ENCODE measurements around the gene DYRK4. TPM values are rescaled to one million over a fixed set of nuclear protein-coding genes. Genes with fewer than 3 reads are reported as not detected.

Gene DYRK4
- total RNA-seq, 1 experiment from 2014 or later: 27.1 TPM

DNA sequence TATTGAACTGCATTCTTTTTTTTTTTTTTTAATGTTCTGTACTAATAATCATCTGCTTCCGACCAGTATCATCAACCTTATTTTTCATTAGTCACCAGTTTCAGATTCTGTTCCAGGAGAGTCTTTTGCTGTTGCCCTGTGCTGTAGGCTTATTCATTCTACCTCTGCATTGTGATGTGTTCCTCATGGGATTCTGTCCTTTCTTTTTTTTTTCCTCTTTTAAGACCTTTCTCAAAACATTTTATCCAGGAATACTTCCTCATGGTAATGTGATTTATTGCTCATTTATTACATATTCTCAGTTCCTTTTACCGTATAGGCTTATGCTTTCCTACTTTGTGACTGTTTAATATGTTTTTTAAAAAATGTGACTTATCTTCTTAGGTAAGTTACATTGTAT, 91.7 kb downstream of the DYRK4 start:
- Histone ChIP-seq H3K4me2 (ENCODE audit: low read length) (no peak overlapping the region), H3K4me1 (ENCODE audit: control insufficient read depth in 1 of 2, insufficient read depth in 2 of 2, low read length in 2 of 2) (peaks cover 4 to 11% of the 10 kb centered on the region in 2 experiments), H3K4me3 (replicated peaks in 1 of 2; ENCODE audit: low read depth in 1 of 2, low read length in 2 of 2) (no peak overlapping the region), H3K27ac (ENCODE audit: low read depth, low read length) (no peak overlapping the region), H3K79me2 (ENCODE audit: insufficient read depth, low read length) (peaks cover 59% of the 10 kb centered on the region), H3K9me2 (ENCODE audit: insufficient read depth) (no peaks in the 10 kb centered on the region), H3K36me3 (ENCODE audit: control insufficient read depth in 1 of 2, insufficient read depth in 2 of 2, low read length in 2 of 2) (peaks cover 18 to 25% of the 10 kb centered on the region in 2 experiments; a peak in 3 of 4 replicates), H3K9ac (ENCODE audit: low read length) (no peak overlapping the region), H3K27me3 (ENCODE audit: insufficient read depth, low read length) (no peaks in the 10 kb centered on the region), H3K9me3 (ENCODE audit: control insufficient read depth in 1 of 2, insufficient read depth in 1 of 2, low read depth in 1 of 2, low read length in 2 of 2) (no peaks in the 10 kb centered on the region), H2AFZ (ENCODE audit: low read depth, low read length, poor library complexity, severe bottlenecking) (no peak overlapping the region), H4K20me1 (ENCODE audit: insufficient read depth) (no peaks in the 10 kb centered on the region; the same call in 1 of the 2 replicates)
- CTCF ChIA-PET: no interaction called here
- RAD21 ChIA-PET (ENCODE audit: low non-redundant PET in 1 of 2, low total read pairs in 2 of 2, uncharacterized antibody in 2 of 2, unreplicated experiment in 2 of 2): no interaction called here
- ATAC-seq (no peak), DNase-seq (ENCODE audit: low read depth, low spot score) (no peak)
- POLR2A ChIA-PET: no interaction called here
- intact Hi-C loops (cut with micrococcal nuclease): no loop called here
- TF ChIP-seq CBX3 (IDR thresholded peaks at IDR 0.05; ENCODE audit: low read depth) (no peak), TCF7L2 (IDR thresholded peaks at IDR 0.05; ENCODE audit: borderline replicate concordance, extremely low read depth, insufficient read depth, insufficient read length) (no peak), CEBPB (IDR thresholded peaks at IDR 0.05; ENCODE audit: low read depth) (no peak), EGR1 (IDR thresholded peaks at IDR 0.05; ENCODE audit: low read depth) (no peak), EZH2 (IDR thresholded peaks at IDR 0.05) (no peak), RAD21 (IDR thresholded peaks at IDR 0.05; ENCODE audit: low read depth) (no peak), SP1 (IDR thresholded peaks at IDR 0.05; ENCODE audit: low read depth) (no peak), EZH2phosphoT487 (IDR thresholded peaks at IDR 0.05; ENCODE audit: borderline replicate concordance) (no peak), ZFX (IDR thresholded peaks at IDR 0.05) (no peak), JUND (IDR thresholded peaks at IDR 0.05) (no peak), POLR2AphosphoS5 (IDR thresholded peaks at IDR 0.05; ENCODE audit: low read depth, low read length) (no peak)
- TF ChIP-seq, protein P1, sequence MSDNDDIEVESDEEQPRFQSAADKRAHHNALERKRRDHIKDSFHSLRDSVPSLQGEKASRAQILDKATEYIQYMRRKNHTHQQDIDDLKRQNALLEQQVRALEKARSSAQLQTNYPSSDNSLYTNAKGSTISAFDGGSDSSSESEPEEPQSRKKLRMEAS (IDR thresholded peaks at IDR 0.05): no peak
- TF ChIP-seq, protein P2, sequence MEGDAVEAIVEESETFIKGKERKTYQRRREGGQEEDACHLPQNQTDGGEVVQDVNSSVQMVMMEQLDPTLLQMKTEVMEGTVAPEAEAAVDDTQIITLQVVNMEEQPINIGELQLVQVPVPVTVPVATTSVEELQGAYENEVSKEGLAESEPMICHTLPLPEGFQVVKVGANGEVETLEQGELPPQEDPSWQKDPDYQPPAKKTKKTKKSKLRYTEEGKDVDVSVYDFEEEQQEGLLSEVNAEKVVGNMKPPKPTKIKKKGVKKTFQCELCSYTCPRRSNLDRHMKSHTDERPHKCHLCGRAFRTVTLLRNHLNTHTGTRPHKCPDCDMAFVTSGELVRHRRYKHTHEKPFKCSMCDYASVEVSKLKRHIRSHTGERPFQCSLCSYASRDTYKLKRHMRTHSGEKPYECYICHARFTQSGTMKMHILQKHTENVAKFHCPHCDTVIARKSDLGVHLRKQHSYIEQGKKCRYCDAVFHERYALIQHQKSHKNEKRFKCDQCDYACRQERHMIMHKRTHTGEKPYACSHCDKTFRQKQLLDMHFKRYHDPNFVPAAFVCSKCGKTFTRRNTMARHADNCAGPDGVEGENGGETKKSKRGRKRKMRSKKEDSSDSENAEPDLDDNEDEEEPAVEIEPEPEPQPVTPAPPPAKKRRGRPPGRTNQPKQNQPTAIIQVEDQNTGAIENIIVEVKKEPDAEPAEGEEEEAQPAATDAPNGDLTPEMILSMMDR (IDR thresholded peaks at IDR 0.05 in 2 of 3, conservative IDR thresholded peaks at IDR 0.05 in 1 of 3; ENCODE audit: borderline replicate concordance in 1 of 3, insufficient read depth in 1 of 3, low read depth in 2 of 3, low read length in 2 of 3): no peak
- TF ChIP-seq, protein P3, sequence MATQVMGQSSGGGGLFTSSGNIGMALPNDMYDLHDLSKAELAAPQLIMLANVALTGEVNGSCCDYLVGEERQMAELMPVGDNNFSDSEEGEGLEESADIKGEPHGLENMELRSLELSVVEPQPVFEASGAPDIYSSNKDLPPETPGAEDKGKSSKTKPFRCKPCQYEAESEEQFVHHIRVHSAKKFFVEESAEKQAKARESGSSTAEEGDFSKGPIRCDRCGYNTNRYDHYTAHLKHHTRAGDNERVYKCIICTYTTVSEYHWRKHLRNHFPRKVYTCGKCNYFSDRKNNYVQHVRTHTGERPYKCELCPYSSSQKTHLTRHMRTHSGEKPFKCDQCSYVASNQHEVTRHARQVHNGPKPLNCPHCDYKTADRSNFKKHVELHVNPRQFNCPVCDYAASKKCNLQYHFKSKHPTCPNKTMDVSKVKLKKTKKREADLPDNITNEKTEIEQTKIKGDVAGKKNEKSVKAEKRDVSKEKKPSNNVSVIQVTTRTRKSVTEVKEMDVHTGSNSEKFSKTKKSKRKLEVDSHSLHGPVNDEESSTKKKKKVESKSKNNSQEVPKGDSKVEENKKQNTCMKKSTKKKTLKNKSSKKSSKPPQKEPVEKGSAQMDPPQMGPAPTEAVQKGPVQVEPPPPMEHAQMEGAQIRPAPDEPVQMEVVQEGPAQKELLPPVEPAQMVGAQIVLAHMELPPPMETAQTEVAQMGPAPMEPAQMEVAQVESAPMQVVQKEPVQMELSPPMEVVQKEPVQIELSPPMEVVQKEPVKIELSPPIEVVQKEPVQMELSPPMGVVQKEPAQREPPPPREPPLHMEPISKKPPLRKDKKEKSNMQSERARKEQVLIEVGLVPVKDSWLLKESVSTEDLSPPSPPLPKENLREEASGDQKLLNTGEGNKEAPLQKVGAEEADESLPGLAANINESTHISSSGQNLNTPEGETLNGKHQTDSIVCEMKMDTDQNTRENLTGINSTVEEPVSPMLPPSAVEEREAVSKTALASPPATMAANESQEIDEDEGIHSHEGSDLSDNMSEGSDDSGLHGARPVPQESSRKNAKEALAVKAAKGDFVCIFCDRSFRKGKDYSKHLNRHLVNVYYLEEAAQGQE (IDR thresholded peaks at IDR 0.05; ENCODE audit: low read depth): no peak
- no TSS peak for BruUV-seq (replicated peaks)

Other genes with a start within 250 kb of the DYRK4 start
- gene TIGAR, start 241.0 kb upstream of the DYRK4 start, total RNA-seq (2021; ENCODE audit: unreplicated experiment): 13.7 TPM
- gene FGF23, start 182.5 kb upstream of the DYRK4 start, total RNA-seq (2021; ENCODE audit: unreplicated experiment): not detected
- gene FGF6, start 116.4 kb upstream of the DYRK4 start, total RNA-seq (2021; ENCODE audit: unreplicated experiment): not detected
- 28.2 TPM for gene RAD51AP1, start 23.3 kb upstream of the DYRK4 start, total RNA-seq (2021; ENCODE audit: unreplicated experiment)
- 4.3 TPM for gene AKAP3, start 86.8 kb downstream of the DYRK4 start, total RNA-seq (2021; ENCODE audit: unreplicated experiment)
- gene NDUFA9, start 86.9 kb downstream of the DYRK4 start, total RNA-seq (2021; ENCODE audit: unreplicated experiment): 95.4 TPM
- gene GALNT8, start 158.2 kb downstream of the DYRK4 start, total RNA-seq (2021; ENCODE audit: unreplicated experiment): not detected

Data from HCT116 (cell line).